GM11168 (cell line): Measurements from ENCODE around the gene COPG2.
"Not testable (repeated sequence)": the region's sequence is repeated elsewhere in the genome, so short reads cannot be mapped to it uniquely, and the experiment has no call there.

ENCODE experiments used
- in situ Hi-C: fragments of 300-500 bp; cut with MboI; formaldehyde crosslinking; loops from one replicate; pipeline ENCODE4 v1.12.0; 2022; ENCODE audit warnings: low sequenced_read_pairs; ENCODE audit not compliant: unreplicated experiment

COPG2 gene

GRCh38 chr7:130575110-130575509 lies 93.4 kb downstream of the COPG2 start:
- in situ Hi-C loops, result not testable (repeated sequence)

DNA sequence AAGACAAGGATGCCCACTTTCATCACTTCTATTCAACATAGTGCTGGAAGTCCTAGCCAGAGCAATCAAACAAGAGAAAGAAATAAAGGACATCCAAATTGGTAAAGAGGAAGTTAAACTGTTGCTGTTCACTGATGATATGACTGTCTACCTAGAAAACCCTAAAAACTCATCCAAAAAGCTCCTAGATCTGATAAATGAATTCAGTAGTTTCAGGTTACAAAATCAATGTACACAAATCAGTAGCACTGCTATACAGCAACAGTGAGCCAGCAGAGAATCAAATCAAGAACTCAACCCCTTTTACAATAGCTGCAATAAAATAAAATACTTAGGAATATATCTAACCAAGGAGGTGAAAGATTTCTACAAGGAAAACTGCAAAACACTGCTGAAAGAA lies 98.4 kb downstream of the COPG2 start:
- in situ Hi-C loops, result not testable (repeated sequence)

GRCh38 chr7:130566898-130567280 lies 101.7 kb downstream of the COPG2 start:
- in situ Hi-C loops, result no loop called here

- in situ Hi-C loops, result no loop called here
These were observed 102.2 kb downstream of the COPG2 start for GRCh38 chr7:130566168-130566897.

DNA sequence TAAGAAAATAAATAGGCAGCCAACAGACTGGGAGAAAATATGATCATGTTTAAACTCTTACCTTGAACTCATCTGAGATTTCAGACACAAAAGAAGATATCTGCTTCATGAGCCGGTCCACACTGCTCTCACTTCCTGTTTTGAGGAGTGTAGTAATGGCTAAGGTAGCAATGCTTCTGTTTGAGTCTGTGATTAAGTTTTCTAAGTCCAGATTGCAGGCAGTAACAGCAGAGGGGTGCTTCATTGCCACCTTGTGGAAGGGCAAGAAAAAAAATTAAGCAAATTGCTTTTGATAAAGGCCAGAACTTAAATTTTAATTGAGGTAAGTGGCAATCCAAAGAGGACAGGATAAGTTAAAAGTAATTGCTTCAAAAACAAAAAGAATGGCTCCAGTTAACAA lies 107.6 kb downstream of the COPG2 start:
- in situ Hi-C loops, result no loop called here

DNA sequence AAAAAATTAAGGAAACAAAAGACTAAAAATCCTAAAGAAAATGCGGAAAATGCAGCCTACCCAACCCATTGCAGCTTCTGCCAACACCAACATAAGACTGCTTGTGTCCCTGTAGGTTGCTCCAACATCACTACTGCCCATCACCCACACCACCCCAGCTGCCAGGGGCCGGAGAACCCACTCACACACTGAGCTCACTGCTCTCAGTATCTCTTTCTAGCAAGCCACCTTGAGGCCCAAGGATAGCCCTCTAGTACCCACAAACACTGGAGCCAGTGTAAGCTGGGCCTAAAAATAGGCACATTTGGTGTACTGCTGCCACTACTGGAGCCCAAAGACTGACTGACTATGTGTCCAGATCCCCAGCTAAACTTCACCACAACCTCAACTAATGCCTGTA lies 109.4 kb downstream of the COPG2 start:
- in situ Hi-C loops, result no loop called here

DNA sequence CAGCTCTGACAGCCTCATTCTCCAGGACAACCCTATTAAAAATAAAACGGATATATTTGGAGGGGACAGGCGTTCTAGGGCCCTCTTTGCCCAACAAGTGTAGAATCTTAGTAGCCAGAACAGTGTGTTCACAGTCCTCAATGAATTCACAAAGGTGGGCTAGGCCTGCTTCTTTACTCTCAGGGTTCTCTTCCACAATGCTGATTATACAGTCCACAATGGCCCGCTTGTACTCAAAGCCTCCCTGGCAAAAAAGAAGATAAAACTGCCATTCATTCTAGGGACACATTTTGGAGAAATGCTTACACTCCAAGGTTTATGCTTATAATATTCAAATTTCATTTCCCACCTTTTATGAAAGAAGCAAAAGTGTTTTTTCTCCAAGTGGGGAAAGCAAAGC lies 114.1 kb downstream of the COPG2 start:
- in situ Hi-C loops, result no loop called here

DNA sequence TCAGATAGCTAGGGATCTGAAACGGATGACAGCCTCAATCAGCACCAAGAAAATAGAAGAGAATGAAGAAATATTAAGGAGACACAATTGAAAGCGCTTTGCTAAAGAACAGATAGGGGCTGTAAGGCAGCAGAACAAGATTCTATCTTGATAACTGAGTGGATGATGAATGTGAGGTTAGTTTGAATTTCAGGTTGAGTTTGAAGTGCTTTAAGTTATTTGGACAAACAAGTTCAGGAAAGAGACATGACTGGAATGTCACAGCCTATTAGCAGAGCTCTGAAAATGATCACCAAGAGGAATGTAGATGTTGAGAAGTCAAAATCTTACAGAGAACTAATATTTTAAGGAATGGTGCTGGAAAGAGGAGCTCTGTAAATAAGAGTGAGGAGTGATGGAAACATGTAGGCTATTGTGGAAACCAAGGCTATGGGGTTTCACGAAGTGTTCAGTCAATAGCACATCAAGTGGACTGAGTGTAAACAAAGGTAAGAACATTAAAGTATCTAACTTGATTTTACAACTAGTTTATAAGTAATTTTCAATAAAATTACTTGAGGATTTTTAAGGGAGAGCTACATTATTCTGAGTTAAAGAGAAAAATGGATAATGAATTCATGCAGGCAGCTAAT lies 115.0 kb downstream of the COPG2 start:
- in situ Hi-C loops, result no loop called here

DNA sequence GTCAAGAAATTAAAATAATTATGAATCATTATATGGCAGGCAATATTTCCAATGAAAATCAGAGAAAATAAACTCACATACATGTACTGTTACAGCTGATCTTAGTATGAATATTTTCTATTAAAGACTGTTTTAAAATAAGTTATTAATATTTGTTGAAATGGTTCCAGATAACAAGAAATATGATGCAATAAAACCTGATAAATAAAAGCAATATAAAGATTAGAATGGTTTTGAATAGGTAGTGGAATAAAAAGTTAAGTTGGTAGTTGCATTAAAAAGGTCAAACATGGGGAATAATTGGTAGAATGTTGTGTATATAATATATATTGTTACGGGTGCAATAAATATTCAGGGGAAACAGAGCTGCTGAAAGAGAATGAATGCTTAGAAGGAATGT lies 124.2 kb downstream of the COPG2 start:
- in situ Hi-C loops, result no loop called here

GRCh38 chr7:130543487-130544010 lies 125.0 kb downstream of the COPG2 start:
- in situ Hi-C loops, result no loop called here

- in situ Hi-C loops, result not testable (repeated sequence)
These were observed 126.3 kb downstream of the COPG2 start for GRCh38 chr7:130542297-130542696.

DNA sequence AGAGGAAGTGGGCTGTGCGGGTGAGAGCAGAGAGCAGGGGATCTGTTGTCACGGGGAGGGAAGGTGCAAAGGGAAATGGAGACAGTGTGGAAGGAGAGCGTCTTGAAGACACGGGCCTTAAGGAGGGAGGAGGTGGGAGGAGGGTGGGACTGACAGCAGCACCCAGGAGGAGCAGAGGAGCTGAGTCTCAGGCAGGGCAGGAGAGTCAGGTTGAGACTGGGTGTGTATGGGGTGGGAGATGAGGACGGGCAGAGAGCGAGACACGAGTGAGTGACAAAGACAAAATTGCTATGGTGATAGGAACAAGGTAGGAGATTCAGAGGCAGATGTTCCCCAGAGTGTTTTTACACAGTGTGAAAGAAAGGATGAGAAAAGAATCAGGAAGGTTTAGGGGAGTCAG lies 127.3 kb downstream of the COPG2 start:
- in situ Hi-C loops, result not testable (repeated sequence)

GRCh38 chr7:130537894-130538293 lies 130.7 kb downstream of the COPG2 start:
- in situ Hi-C loops, result not testable (repeated sequence)

DNA sequence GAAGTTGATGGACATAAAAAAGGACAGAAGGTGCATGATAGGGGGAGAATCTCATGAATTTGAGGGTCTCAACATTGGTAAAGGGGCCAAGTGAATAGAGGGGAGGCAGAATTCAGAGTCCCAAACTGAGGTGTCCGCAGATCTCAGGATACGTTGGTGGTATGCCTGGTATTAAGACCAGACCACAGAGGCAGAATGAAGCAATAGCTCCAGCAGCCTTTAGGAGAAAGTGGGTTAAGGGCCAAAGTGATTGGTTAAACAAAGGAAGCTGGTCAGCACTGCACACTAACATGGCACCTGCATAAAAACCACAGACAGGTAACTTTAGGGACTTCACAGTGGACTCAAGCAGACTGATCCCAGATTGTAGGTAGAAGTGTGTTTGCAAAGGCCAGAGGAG lies 139.1 kb downstream of the COPG2 start:
- in situ Hi-C loops, result no loop called here

DNA sequence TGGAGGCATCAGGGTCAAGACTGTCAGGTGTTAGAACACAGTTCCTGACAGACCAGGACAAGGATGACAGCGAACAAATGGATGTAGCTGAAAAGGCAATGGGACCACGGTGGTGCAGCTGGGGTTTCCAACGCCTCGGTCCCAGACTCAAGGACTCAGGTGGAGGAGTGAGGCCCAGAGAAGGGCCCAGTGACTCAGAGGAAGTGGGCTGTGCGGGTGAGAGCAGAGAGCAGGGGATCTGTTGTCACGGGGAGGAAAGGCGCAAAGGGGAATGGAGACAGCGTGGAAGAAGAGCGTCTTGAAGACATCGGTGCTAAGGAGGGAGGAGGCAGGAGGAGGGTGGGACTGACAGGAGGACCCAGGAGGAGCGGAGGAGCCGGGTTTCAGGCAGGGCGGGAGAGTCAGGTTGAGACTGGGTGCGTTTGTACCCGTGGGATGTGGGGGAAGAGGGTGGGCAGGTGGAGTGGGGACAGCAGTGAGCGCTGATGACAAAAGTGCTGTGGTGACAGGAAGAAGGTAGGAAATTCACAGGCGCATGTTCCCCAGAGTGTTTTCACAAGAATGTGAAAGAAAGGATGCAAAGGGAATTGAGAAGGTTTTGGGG lies 140.7 kb downstream of the COPG2 start:
- in situ Hi-C loops, result not testable (repeated sequence)

- in situ Hi-C loops, result no loop called here
These were observed 143.9 kb downstream of the COPG2 start for GRCh38 chr7:130524628-130525027.

- in situ Hi-C loops, result not testable (repeated sequence)
These were observed 144.9 kb downstream of the COPG2 start for GRCh38 chr7:130523519-130524125.

- in situ Hi-C loops, result no loop called here
These were observed 147.1 kb downstream of the COPG2 start for GRCh38 chr7:130521258-130521951.

DNA sequence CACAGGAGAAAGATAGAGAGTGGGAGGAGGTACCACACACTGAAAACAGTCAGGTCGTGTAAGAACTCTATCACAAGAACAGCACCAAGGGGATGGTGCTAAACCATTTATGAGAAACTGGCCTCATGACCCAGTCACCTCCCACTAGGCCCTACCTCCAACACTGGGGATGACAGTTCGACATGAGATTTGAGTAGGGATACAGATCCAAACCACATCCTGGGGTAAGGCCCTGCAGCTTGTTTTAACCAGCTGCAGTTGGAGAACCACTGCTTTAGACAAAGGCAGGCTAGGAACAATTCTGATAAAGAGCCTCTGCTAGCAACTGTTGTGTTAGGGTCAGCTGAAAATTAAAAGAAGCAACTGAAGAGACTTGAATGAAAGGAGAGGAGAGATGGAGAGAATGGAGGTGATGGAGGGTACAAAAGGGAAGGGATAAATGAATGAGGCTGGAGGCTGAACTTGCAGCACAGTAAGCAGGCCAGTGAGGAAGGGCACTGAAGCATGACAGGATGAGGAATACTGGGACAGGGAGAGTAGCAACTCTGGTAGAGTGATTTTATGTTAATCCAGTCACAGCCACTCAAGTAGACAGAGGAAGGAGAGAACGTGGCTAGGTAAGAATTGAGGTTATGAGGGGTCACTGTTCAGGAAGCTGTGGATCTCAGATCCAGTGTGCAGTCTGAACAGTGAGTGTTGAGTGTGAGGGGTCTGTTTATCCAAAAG lies 153.1 kb downstream of the COPG2 start:
- in situ Hi-C loops, result no loop called here

- in situ Hi-C loops, result no loop called here
These were observed 155.1 kb downstream of the COPG2 start for GRCh38 chr7:130513447-130513846.
